Measurements from ENCODE around the gene ZSCAN30.

ZSCAN30 gene

DNA sequence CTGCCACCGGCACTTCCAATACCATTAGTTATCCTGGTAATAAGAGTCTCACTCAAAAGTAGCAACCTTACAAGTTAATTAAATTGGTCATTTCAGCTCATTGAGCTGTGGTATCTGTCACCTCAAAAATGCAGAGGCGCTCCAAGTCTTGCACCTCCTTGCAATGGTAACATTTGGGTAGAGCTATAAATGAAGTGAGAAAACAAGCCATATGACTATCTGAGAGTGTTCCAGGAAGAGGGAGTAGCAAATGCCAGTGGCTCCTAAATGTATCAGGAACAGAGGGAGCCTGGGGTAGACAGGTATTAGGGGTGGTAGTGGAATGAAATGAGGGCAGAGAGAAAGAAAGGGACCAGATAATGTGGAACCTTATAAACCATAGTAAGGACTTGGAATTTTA, 6.0 kb upstream of the ZSCAN30 start:
- no peak overlapping the region for H3K4me3 ChIP-seq (ENCODE audit: low read length)
- no peak for TF ChIP-seq ZNF274 (IDR thresholded peaks at IDR 0.05; ENCODE audit: low read depth, low read length)

DNA sequence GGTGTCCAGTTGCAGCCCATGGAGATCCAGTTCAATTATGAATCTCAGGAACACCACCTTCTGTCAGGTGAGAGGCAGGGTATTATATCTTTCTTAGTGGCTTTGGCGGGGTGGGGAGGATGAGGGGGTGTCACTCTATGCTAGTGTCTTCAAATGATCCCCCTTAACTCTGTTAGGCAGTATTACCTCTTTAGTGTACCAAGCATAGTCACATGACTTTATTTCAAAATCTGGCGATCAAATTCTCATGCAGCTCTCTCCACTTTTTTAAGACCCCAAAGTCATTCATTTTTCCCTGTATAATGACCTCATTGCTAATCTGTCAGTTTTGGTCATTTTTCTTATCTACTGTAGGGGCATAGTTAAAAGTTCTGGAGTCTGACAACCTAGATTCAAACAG, 1.1 kb upstream of the ZSCAN30 start:
- no peak for TF ChIP-seq ZNF274 (IDR thresholded peaks at IDR 0.05; ENCODE audit: low read depth, low read length)
- H3K4me3 ChIP-seq (ENCODE audit: low read length) = peak overlapping the region; percentile 83

- H3K4me3 ChIP-seq (ENCODE audit: low read length) = peak overlapping the region; percentile 83
- no peak for TF ChIP-seq ZNF274 (IDR thresholded peaks at IDR 0.05; ENCODE audit: low read depth, low read length)
These were observed 319 bp downstream of the ZSCAN30 start for GRCh38 chr18:35289727-35290093.

GRCh38 chr18:35289293-35289692, 736 bp downstream of the ZSCAN30 start:
- TF ChIP-seq ZNF274 (IDR thresholded peaks at IDR 0.05; ENCODE audit: low read depth, low read length) = no peak
- H3K4me3 ChIP-seq (ENCODE audit: low read length) = peak overlapping the region; percentile 83

DNA sequence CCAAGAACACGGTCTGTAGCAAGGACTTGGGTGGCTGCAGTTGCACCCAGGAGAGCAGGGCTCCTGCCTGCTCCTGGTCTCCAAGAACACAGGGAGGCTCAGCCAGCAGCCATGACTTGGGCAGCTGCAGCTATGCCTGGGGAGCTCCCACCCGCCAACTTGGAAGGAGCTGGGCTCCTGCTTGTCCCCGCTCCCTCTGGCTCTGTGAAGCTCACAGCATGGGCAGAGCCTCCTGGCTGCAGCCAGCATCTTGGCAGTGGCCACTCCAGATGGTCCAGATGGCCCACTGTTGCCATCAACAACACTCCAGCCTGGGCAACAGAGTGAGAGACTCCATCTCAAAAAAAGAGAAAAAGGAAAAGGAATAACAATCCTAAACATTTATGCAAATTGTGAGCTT, 5.2 kb downstream of the ZSCAN30 start:
- TF ChIP-seq ZNF274 (IDR thresholded peaks at IDR 0.05; ENCODE audit: low read depth, low read length) = no peak
- no peak overlapping the region for H3K4me3 ChIP-seq (ENCODE audit: low read length)

DNA sequence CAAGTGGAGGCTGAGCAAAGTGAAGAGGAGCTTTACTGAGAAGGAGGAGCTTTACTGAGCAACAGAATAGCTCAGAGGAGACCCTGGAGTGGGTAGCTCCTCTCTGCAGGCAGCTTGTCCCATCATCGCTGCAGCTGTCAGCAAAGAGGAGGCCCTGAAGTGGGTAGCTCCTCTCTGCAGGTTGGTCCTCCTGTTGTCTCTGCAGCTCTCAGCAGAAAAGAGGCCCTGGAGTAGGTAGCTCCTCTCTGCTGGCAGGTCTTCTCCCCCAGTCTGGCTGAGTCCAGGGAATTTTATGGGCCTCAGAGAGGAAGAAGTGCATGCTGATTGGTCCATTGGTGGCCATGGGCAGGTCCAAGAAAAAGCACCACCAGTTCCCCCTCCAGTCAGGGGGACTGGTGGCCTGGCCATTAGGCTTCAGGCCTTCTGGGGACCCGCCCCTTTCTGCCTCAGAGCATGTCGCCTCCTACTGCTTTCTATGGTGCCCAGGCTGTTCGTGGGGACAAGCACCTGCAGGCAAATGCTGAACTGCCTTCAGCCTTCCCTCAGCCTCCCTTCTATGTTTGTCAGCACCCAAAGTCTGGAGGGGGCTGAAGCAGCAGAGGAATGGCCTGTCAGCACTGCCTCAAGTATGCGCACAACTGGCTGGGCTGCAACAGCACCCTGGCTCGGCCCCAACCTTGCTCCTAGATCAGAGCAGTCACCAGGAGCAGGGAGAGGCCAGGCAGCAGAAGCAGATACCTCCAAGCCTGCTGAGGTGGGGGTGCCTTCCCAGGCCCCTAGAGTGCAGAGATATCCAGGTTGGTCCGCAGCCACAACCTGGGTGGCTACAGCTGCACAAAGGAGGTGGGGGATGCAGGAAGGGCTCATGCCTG, 5.9 kb downstream of the ZSCAN30 start:
- TF ChIP-seq ZNF274 (IDR thresholded peaks at IDR 0.05; ENCODE audit: low read depth, low read length) = no peak
- no peak overlapping the region for H3K4me3 ChIP-seq (ENCODE audit: low read length)

GRCh38 chr18:35282353-35282752, 7.7 kb downstream of the ZSCAN30 start:
- no peak overlapping the region for H3K4me3 ChIP-seq (ENCODE audit: low read length)
- no peak for TF ChIP-seq ZNF274 (IDR thresholded peaks at IDR 0.05; ENCODE audit: low read depth, low read length)

GRCh38 chr18:35278969-35279368, 11.1 kb downstream of the ZSCAN30 start:
- no peak overlapping the region for H3K4me3 ChIP-seq (ENCODE audit: low read length)
- TF ChIP-seq ZNF274 (IDR thresholded peaks at IDR 0.05; ENCODE audit: low read depth, low read length) = no peak

GRCh38 chr18:35278085-35278484, 11.9 kb downstream of the ZSCAN30 start:
- no peak for TF ChIP-seq ZNF274 (IDR thresholded peaks at IDR 0.05; ENCODE audit: low read depth, low read length)
- no peak overlapping the region for H3K4me3 ChIP-seq (ENCODE audit: low read length)

GRCh38 chr18:35277633-35278032, 12.4 kb downstream of the ZSCAN30 start:
- TF ChIP-seq ZNF274 (IDR thresholded peaks at IDR 0.05; ENCODE audit: low read depth, low read length) = no peak
- H3K4me3 ChIP-seq (ENCODE audit: low read length) = no peak overlapping the region

GRCh38 chr18:35276267-35276666, 13.8 kb downstream of the ZSCAN30 start:
- TF ChIP-seq ZNF274 (IDR thresholded peaks at IDR 0.05; ENCODE audit: low read depth, low read length) = no peak
- H3K4me3 ChIP-seq (ENCODE audit: low read length) = no peak overlapping the region

DNA sequence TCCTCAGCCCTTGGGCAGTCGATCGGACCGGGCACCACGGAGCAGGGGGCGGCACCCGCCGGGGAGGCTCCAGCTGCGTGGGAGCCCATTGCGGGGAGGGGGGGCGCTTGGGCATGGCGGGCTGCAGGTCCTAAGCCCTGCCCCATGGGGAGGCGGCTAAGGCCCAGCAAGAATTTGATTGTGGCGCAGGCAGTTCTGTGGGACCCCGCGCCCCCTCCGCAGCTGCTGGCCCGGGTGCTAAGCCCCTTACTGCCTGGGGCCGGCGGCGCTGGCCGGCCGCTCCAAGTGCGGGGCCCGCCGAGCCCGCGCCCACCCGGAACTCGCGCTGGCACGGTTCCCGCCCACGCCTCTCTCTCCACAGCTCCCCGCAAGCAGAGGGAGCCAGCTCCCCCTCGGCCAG, 18.4 kb downstream of the ZSCAN30 start:
- no peak overlapping the region for H3K4me3 ChIP-seq (ENCODE audit: low read length)
- TF ChIP-seq ZNF274 (IDR thresholded peaks at IDR 0.05; ENCODE audit: low read depth, low read length) = no peak

DNA sequence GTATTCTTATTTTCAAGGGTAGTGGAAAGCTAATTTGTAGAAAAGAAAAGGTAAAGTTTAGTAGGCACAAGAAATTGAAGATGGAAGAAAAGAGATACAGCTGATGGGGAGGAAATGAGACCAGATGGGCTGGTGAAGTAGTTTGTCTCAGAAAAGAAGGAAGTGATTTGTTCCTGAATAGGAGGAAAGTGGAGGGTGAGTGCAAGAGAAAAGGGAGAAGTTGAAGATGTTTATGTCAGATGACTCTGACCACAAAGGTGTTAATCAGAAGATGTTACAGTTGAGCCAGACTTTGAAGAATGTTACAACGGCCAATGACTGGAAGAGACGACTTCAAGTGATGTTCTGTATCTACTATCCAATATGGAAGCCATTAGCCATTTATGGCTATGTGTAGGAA, 21.2 kb downstream of the ZSCAN30 start:
- TF ChIP-seq ZNF274 (IDR thresholded peaks at IDR 0.05; ENCODE audit: low read depth, low read length) = no peak
- H3K4me3 ChIP-seq (ENCODE audit: low read length) = no peak overlapping the region

DNA sequence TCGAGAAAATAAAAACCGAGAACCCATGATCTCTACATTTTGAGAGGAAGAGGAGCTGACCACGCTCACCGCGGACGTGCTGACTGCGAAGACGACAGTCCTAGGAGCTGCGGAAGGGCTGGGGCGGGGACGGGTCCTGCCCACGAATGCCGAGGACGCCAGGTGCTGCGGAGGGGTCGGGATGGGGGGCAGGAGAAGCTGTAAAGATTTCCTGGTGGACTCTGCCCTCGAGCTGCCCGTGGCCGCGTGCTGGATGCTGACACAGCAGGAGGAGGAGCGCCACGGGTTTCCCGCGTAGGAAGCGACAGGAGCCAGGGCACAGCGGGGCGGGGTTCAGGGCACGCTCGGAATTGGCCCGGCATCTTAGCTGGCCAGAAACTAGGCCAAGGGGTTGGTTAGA, 22.2 kb downstream of the ZSCAN30 start:
- peak overlapping the region; percentile 51; the same call in 1 of the 2 replicates for H3K4me3 ChIP-seq (ENCODE audit: low read length)
- no peak for TF ChIP-seq ZNF274 (IDR thresholded peaks at IDR 0.05; ENCODE audit: low read depth, low read length)

DNA sequence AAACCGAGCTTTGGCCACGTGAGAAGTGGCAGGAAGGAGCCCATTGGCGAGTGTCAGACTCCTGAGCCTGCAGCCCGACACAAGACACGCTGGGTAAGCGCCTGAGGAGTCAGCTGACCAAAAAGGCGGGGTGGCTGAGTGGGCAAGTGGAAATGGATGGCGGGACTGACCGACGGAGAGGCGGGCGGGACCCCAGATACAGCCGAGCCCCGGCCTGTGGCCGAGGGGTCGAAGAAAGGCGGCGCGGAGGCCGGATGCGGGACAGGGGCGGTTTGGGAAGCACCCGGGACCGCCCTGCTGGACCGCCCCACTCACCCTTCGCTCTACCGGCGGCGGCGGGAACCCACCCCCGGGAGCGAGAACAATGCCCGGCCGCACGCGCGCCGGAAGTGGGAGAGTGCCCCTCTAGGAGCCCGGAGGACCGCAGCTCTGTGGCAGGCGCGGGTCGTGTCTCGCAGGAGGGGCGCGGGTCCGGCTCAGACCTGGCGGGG, 22.8 kb downstream of the ZSCAN30 start:
- TF ChIP-seq ZNF274 (IDR thresholded peaks at IDR 0.05; ENCODE audit: low read depth, low read length) = no peak

More for the DNA sequence above, 22.8 kb downstream of the ZSCAN30 start:
- peak overlapping the region; percentile 48; the same call in 1 of the 2 replicates for H3K4me3 ChIP-seq (ENCODE audit: low read length)

Data from GM08714 (cell line).